ENCODE data around the gene NDUFS4. TPM values are rescaled to one million over a fixed set of nuclear protein-coding genes. Genes with fewer than 3 reads are reported as not detected.

NDUFS4 gene
- total RNA-seq, 3 donors from 2014 or later (not counting 1 experiment from before 2014, with no cell fraction given), result 22.4 to 33.1 (median 25.7) TPM

DNA sequence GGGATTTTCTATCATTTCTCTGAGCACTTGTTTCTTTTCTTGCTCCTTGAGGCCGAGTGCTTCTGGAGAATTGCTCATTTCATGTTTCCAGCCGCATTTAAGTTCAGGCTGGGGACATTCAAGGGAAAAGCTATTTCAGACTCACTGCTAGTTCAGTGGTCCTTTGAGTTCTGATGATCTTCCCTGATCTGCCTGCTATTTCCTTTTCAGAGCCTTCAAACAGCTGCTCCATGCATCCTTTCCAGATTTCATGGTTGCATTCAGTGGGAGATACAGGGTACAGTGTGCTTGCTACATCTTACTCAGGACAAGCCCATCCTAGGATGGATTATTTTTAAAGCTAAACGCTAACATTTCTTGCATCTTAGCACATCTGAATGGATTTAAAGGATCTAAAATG, 14.7 kb downstream of the NDUFS4 start:
- no peaks in the 10 kb centered on the region for H3K9me3 Mint-ChIP-seq
- TF ChIP-seq, protein P1, sequence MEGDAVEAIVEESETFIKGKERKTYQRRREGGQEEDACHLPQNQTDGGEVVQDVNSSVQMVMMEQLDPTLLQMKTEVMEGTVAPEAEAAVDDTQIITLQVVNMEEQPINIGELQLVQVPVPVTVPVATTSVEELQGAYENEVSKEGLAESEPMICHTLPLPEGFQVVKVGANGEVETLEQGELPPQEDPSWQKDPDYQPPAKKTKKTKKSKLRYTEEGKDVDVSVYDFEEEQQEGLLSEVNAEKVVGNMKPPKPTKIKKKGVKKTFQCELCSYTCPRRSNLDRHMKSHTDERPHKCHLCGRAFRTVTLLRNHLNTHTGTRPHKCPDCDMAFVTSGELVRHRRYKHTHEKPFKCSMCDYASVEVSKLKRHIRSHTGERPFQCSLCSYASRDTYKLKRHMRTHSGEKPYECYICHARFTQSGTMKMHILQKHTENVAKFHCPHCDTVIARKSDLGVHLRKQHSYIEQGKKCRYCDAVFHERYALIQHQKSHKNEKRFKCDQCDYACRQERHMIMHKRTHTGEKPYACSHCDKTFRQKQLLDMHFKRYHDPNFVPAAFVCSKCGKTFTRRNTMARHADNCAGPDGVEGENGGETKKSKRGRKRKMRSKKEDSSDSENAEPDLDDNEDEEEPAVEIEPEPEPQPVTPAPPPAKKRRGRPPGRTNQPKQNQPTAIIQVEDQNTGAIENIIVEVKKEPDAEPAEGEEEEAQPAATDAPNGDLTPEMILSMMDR (IDR thresholded peaks at IDR 0.05), result no peak
- H3K36me3 ChIP-seq (ENCODE audit: control insufficient read depth, insufficient read depth, low read length), result no peaks in the 10 kb centered on the region
- intact Hi-C loops (cut with micrococcal nuclease), result no loop called here
- no peaks in the 10 kb centered on the region for H3K9me3 ChIP-seq (ENCODE audit: control insufficient read depth, insufficient read depth, low read length)
- H3K27ac ChIP-seq (ENCODE audit: low read length), result no peak overlapping the region
- no peak overlapping the region for H3K27ac Mint-ChIP-seq
- H3K27me3 ChIP-seq (ENCODE audit: control insufficient read depth, insufficient read depth, low read length), result no peaks in the 10 kb centered on the region
- H3K36me3 Mint-ChIP-seq, result no peaks in the 10 kb centered on the region
- H3K4me3 ChIP-seq (ENCODE audit: low read length), result no peak overlapping the region
- H3K4me1 Mint-ChIP-seq, result peaks cover 45 to 54% of the 10 kb centered on the region in 2 donors
- 97% methylated on average over 2 of the region's 3 CpGs for WGBS (ENCODE audit: insufficient coverage)
- no peak overlapping the region for H3K4me3 Mint-ChIP-seq
- ATAC-seq (no peak), DNase-seq (no peak)
- H3K27me3 Mint-ChIP-seq (ENCODE audit: low read depth in 2 of 2), result no peaks in the 10 kb centered on the region
- H3K4me1 ChIP-seq (ENCODE audit: control insufficient read depth, insufficient read depth, low read length), result no peaks in the 10 kb centered on the region

DNA sequence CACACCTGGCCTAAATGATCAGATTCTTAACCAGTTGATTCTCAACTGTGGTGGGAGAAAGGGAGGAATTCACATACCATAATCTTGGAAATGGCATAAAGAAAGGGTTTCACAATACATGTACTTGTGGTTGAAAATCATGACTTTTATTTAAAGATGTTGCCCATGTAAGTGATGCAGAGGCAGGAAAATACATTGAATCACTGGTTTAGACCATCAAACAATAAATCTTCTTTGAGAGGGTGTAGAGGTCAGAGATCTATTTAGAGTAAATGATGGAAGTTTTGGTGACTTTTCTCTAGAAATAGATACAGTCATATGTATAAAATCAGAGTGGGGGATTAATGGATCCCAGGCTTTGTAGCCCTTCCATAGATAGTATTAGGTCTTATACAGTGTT, 15.4 kb downstream of the NDUFS4 start:
- no peaks in the 10 kb centered on the region for H3K36me3 Mint-ChIP-seq
- H3K27ac ChIP-seq (ENCODE audit: low read length), result no peak overlapping the region
- no peaks in the 10 kb centered on the region for H3K4me1 ChIP-seq (ENCODE audit: control insufficient read depth, insufficient read depth, low read length)
- no peak overlapping the region for H3K4me3 ChIP-seq (ENCODE audit: low read length)
- DNase-seq (no peak), ATAC-seq (no peak)
- intact Hi-C loops (cut with micrococcal nuclease), result no loop called here
- H3K27ac Mint-ChIP-seq, result no peak overlapping the region
- TF ChIP-seq, protein P1 (IDR thresholded peaks at IDR 0.05), result no peak
- no peaks in the 10 kb centered on the region for H3K27me3 Mint-ChIP-seq (ENCODE audit: low read depth in 2 of 2)
- no peaks in the 10 kb centered on the region for H3K27me3 ChIP-seq (ENCODE audit: control insufficient read depth, insufficient read depth, low read length)
- H3K4me1 Mint-ChIP-seq, result peaks cover 48 to 58% of the 10 kb centered on the region in 2 donors
- H3K36me3 ChIP-seq (ENCODE audit: control insufficient read depth, insufficient read depth, low read length), result no peaks in the 10 kb centered on the region
- H3K9me3 Mint-ChIP-seq, result no peaks in the 10 kb centered on the region
- H3K4me3 Mint-ChIP-seq, result no peak overlapping the region
- no peaks in the 10 kb centered on the region for H3K9me3 ChIP-seq (ENCODE audit: control insufficient read depth, insufficient read depth, low read length)

DNA sequence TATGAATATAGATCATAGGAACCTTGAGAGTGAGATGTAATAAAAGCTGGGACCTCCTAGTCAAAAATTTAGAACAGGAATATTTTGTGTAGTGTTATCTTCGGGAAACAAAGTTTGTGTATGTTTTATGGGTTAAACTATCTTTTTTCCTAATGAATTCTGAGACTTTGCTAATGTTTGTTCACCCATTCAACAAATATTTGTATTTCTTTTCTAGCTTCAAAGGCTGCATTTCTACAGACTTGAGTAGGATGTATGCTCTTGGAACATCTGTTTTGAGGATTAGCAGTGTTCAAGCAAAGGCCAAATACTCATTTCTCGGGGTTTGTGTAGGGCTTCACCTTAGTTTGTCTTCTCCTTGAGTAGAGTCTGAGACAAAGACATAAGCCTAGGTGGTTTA, 16.2 kb downstream of the NDUFS4 start:
- H3K4me1 ChIP-seq (ENCODE audit: control insufficient read depth, insufficient read depth, low read length), result no peaks in the 10 kb centered on the region
- no peaks in the 10 kb centered on the region for H3K27me3 Mint-ChIP-seq (ENCODE audit: low read depth in 2 of 2)
- H3K4me1 Mint-ChIP-seq, result peaks cover 53 to 56% of the 10 kb centered on the region in 2 donors
- 96% methylated on average over 2 of the region's 2 CpGs for WGBS (ENCODE audit: insufficient coverage)
- no peaks in the 10 kb centered on the region for H3K36me3 ChIP-seq (ENCODE audit: control insufficient read depth, insufficient read depth, low read length)
- TF ChIP-seq, protein P1 (IDR thresholded peaks at IDR 0.05), result no peak
- no peak overlapping the region for H3K27ac Mint-ChIP-seq
- no peaks in the 10 kb centered on the region for H3K27me3 ChIP-seq (ENCODE audit: control insufficient read depth, insufficient read depth, low read length)
- H3K36me3 Mint-ChIP-seq, result no peaks in the 10 kb centered on the region
- no peaks in the 10 kb centered on the region for H3K9me3 Mint-ChIP-seq
- intact Hi-C loops (cut with micrococcal nuclease), result no loop called here
- ATAC-seq (no peak), DNase-seq (no peak)
- no peak overlapping the region for H3K27ac ChIP-seq (ENCODE audit: low read length)
- H3K9me3 ChIP-seq (ENCODE audit: control insufficient read depth, insufficient read depth, low read length), result no peaks in the 10 kb centered on the region
- H3K4me3 ChIP-seq (ENCODE audit: low read length), result no peak overlapping the region
- H3K4me3 Mint-ChIP-seq, result no peak overlapping the region

DNA sequence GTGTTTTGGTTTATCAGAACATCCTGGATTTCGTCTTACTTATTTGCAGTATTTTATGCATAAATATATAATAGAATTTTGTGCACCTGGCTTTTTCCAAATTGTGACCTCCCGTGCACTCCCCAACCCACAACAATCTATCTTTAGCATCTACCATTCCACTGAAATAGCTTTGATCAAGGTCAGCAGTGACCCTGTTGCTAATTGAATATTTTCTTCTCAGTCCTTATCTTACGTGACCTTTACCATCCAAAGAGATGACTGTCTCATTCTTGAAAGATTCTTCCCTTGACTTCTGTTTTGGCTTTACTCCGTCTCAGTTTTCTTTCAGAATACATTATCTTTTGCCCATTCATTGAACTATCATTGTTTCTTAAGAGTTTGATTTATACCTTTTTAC, 18.4 kb downstream of the NDUFS4 start:
- Histone ChIP-seq H3K27me3 (ENCODE audit: control insufficient read depth, insufficient read depth, low read length) (no peaks in the 10 kb centered on the region), H3K4me1 (ENCODE audit: control insufficient read depth, insufficient read depth, low read length) (no peaks in the 10 kb centered on the region), H3K36me3 (ENCODE audit: control insufficient read depth, insufficient read depth, low read length) (no peaks in the 10 kb centered on the region), H3K9me3 (ENCODE audit: control insufficient read depth, insufficient read depth, low read length) (no peaks in the 10 kb centered on the region), H3K27ac (ENCODE audit: low read length) (no peak overlapping the region), H3K4me3 (ENCODE audit: low read length) (no peak overlapping the region)
- TF ChIP-seq, protein P1 (IDR thresholded peaks at IDR 0.05), result no peak
- WGBS (ENCODE audit: insufficient coverage), result 100% methylated on average over 2 of the region's 4 CpGs
- Mint-ChIP-seq H3K27me3 (ENCODE audit: low read depth in 2 of 2) (no peaks in the 10 kb centered on the region), H3K36me3 (no peaks in the 10 kb centered on the region), H3K9me3 (no peaks in the 10 kb centered on the region), H3K4me1 (peaks cover 45 to 53% of the 10 kb centered on the region in 2 donors), H3K4me3 (no peak overlapping the region), H3K27ac (no peak overlapping the region)
- intact Hi-C loops (cut with micrococcal nuclease), result no loop called here
- DNase-seq (no peak), ATAC-seq (no peak)
